Transverse colon (tissue), 4 donors: Measurements from ENCODE around the gene UCK2. TPM values are rescaled to one million over a fixed set of nuclear protein-coding genes. Genes with fewer than 3 reads are reported as not detected.

Experiments used
- DNase-seq: peaks from one replicate; pipeline ENCODE4 v3.0.0-alpha.2; 2019
- H3K27ac ChIP-seq, 4 donors: fragments of 200-600 bp; sonication (generic); 2 replicates each; pipeline ENCODE4 v1.5.1; 2016 to 2018; ENCODE audit warnings: inconsistent platforms in 4 of 4
- H3K27me3 ChIP-seq: fragments of 200-600 bp; sonication (generic); 2 replicates; pipeline ENCODE4 v1.5.1; 2017; ENCODE audit warnings: inconsistent platforms
- H3K36me3 ChIP-seq, 4 donors: fragments of 200-600 bp; sonication (generic); 2 replicates each; pipeline ENCODE4 v1.5.1; 2017 to 2019; ENCODE audit warnings: inconsistent platforms in 4 of 4
- H3K4me1 ChIP-seq, 4 donors: fragments of 200-600 bp; sonication (generic); 2 replicates each; pipeline ENCODE4 v1.5.1; 2017 to 2020; ENCODE audit warnings: inconsistent platforms in 4 of 4
- H3K4me3 ChIP-seq, 4 donors: fragments of 200-600 bp; sonication (generic); 1 replicate in 1 of 4; 2 replicates in 3 of 4; pipeline versions ENCODE4 v1.5.1 to v1.6.1; 2017 to 2019; ENCODE audit warnings: inconsistent platforms in 4 of 4
- H3K9me3 ChIP-seq, 2 donors: fragments of 200-600 bp; sonication (generic); 2 replicates each; pipeline ENCODE4 v1.5.1; 2017 to 2019; ENCODE audit warnings: inconsistent platforms in 2 of 2
- CTCF ChIP-seq, 5 experiments: fragments of 200-600 bp in 3 of 5; fragments of 450-650 bp in 2 of 5; sonication (generic) in 3 of 5; IDR thresholded peaks; 1 replicate in 2 of 5; 2 replicates in 3 of 5; pipeline ENCODE4 v1.5.1; 2016 to 2017; ENCODE audit warnings: antibody characterized with exemption in 5 of 5, inconsistent platforms in 3 of 5, mild to moderate bottlenecking in 2 of 5, moderate library complexity in 1 of 5
- EP300 ChIP-seq: sonication (generic); formaldehyde crosslinking; IDR thresholded peaks from one replicate; pipeline ENCODE4 v1.6.1; 2017; ENCODE audit warnings: antibody characterized with exemption, low read depth
- POLR2A ChIP-seq: fragments of 450-650 bp; IDR thresholded peaks from one replicate; pipeline ENCODE4 v1.6.1; 2016; ENCODE audit warnings: antibody characterized with exemption, mild to moderate bottlenecking, moderate library complexity
- POLR2AphosphoS5 ChIP-seq, 3 donors: sonication (generic); formaldehyde crosslinking; IDR thresholded peaks; one replicate each; pipeline ENCODE4 v1.6.1; 2016; ENCODE audit warnings: antibody characterized with exemption in 3 of 3
- WGBS, 2 donors: methylation state at CpG; one replicate each; pipeline ENCODE4 v1.1.5; 2018; ENCODE audit warnings: low coverage in 1 of 2; 5-methylcytosine and 5-hydroxymethylcytosine counted together
- in situ Hi-C, 4 donors: fragments of 200-750 bp; cut with MboI; loops; one replicate each; pipeline versions ENCODE4 v1.15.0 to v1.15.1; 2017; ENCODE audit warnings: low sequenced_read_pairs in 3 of 4, low pct_ligation_motif_present in 1 of 4, low pct_unique_long_range_greater_than_20kb in 1 of 4
- intact Hi-C: fragments of 100-400 bp; cut with DNase I; formaldehyde crosslinking; loops from one replicate; pipeline ENCODE4 v1.15.1; 2023; ENCODE audit warnings: low total_unique reads
- total RNA-seq, 4 donors: library from RNA; depleted of rRNA; stranded (reverse); fragments of >200 nt; gene quantifications; one replicate each; pipeline ENCODE4 v1.1.0, GENCODE V29; 2016

UCK2 gene
- total RNA-seq, 4 donors from 2014 or later = 18.9 to 96.5 (median 69.7) TPM

- in situ Hi-C loops (no loop called here), intact Hi-C loops (no loop called here)
- Histone ChIP-seq H3K27me3 (no peaks in the 10 kb centered on the region), H3K27ac (no peak overlapping the region), H3K4me3 (no peak overlapping the region), H3K36me3 (no peaks in the 10 kb centered on the region), H3K4me1 (peaks cover 6 to 18% (median 14%) of the 10 kb centered on the region in 4 donors), H3K9me3 (no peaks in the 10 kb centered on the region)
- TF ChIP-seq POLR2A (no peak), CTCF (IDR thresholded peaks at IDR 0.05) (no peak), POLR2AphosphoS5 (IDR thresholded peaks at IDR 0.05) (no peak), EP300 (no peak)
- 92 to 100% methylated on average over 2 to 3 of the region's 3 CpGs for WGBS, 2 donors
- DNase-seq = no peak
These were observed 3.7 kb downstream of the UCK2 start for GRCh38 chr1:165831146-165831545.

- in situ Hi-C loops (no loop called here), intact Hi-C loops (no loop called here)
- H3K27ac ChIP-seq = no peak overlapping the region
- H3K36me3 ChIP-seq = no peaks in the 10 kb centered on the region
- no peak for TF ChIP-seq POLR2A
- no peak for TF ChIP-seq CTCF (IDR thresholded peaks at IDR 0.05)
- H3K4me3 ChIP-seq = no peak overlapping the region
- H3K27me3 ChIP-seq = no peaks in the 10 kb centered on the region
- no peak for DNase-seq
- WGBS, 2 donors = 61 to 82% methylated on average over 2 to 9 of the region's 9 CpGs
- peaks cover 0 to 12% (median 10%) of the 10 kb centered on the region in 4 donors for H3K4me1 ChIP-seq
- no peaks in the 10 kb centered on the region for H3K9me3 ChIP-seq
These were observed 5.5 kb downstream of the UCK2 start for GRCh38 chr1:165832902-165833301.

- WGBS, 2 donors = 77% methylated on average over 2 of the region's 2 CpGs; no CpG with 5 or more reads in 1 of the 2 donors
- TF ChIP-seq POLR2AphosphoS5 (IDR thresholded peaks at IDR 0.05) (no peak), CTCF (IDR thresholded peaks at IDR 0.05) (no peak), EP300 (no peak), POLR2A (no peak)
- no peak overlapping the region for H3K27ac ChIP-seq
- H3K27me3 ChIP-seq = no peaks in the 10 kb centered on the region
- H3K36me3 ChIP-seq = no peaks in the 10 kb centered on the region
- intact Hi-C loops (no loop called here), in situ Hi-C loops (no loop called here)
- no peaks in the 10 kb centered on the region for H3K9me3 ChIP-seq
- H3K4me1 ChIP-seq = peaks cover 0 to 12% (median 10%) of the 10 kb centered on the region in 4 donors
- H3K4me3 ChIP-seq = no peak overlapping the region
- DNase-seq = no peak
These were observed 5.9 kb downstream of the UCK2 start for GRCh38 chr1:165833358-165833757.

- 97% methylated on average over 1 of the region's 1 CpG; no CpG with 5 or more reads in 1 of the 2 donors for WGBS, 2 donors
- intact Hi-C loops = no loop called here
These were observed 6.8 kb downstream of the UCK2 start for GRCh38 chr1:165834229-165834628.

More at GRCh38 chr1:165834229-165834628, 6.8 kb downstream of the UCK2 start:
- no peak overlapping the region for H3K27ac ChIP-seq
- no peaks in the 10 kb centered on the region for H3K36me3 ChIP-seq
- no peak for DNase-seq
- no peak overlapping the region for H3K4me3 ChIP-seq
- H3K4me1 ChIP-seq = peaks cover 0 to 10% (median 8%) of the 10 kb centered on the region in 4 donors
- in situ Hi-C loops = no loop called here
- H3K27me3 ChIP-seq = no peaks in the 10 kb centered on the region
- TF ChIP-seq POLR2AphosphoS5 (IDR thresholded peaks at IDR 0.05) (no peak), EP300 (no peak), CTCF (IDR thresholded peaks at IDR 0.05) (no peak), POLR2A (no peak)
- no peaks in the 10 kb centered on the region for H3K9me3 ChIP-seq
